Islet of Langerhans (tissue), 1 donor: ENCODE measurements around the gene MUC5B.

ENCODE experiments used
- FAIRE-seq: peaks from one replicate; lab custom pipeline; 2011; peaks lifted over from hg19 to GRCh38; lab: Jason Lieb, UNC

MUC5B gene

DNA sequence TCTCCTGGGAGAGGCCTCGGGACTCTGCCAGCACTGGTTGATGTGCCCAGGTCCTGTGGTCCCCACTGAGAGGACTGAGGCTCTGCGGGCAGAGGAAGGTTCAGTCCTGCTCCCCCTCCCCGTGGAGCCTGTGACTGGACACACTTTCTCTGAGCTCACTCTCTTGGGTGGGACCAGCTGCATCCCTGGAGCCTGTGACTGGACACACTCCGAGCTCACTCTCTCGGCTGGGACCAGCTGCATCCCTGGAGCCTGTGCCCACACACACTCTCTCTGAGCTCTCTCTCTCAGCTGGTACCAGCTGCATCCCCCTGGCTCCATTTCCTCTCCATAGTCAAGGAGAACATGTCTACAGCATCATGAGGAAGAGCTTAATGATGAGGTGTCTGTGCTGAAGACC is 47.1 kb downstream of the MUC5B start:
- no peak for FAIRE-seq

DNA sequence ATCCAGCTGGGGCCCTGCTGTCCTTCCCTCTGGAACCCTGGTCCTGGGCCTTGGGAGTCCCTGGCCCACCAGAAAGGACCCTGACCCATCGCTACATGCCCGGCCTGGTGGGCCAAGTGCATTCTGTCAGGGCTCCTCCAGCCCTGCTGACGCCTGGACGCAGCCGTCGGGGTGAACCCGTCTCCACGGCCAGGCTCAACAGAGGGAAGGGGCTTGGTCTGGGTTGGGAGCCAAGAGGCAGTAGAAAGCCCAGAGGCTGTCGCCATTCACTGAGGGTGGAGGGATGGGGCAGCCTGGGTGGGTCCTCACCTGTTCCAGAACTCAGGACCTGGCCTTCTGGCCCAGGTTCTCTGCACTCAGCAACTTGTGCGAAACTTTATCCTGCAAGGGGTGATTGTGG is 47.6 kb downstream of the MUC5B start:
- no peak for FAIRE-seq

DNA sequence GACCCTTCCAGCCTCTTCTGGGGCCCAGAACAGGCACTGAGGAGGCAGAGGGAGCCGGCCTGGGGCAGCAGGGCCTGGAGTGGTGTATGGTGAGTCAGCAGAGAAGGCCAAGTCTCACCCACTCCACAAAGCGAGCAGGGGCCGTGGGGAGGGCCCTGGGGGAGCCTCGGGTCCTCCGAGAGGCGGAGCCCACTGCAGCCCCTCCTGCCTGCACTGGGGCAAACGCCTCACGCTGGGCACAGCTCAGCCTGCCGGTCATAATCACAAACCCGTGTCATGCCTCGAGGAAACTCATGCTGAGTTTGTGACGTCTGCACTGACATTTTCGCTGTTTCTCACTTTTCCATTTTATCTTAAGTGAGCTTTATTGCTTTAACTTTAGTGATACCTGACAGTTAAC is 48.1 kb downstream of the MUC5B start:
- no peak for FAIRE-seq

DNA sequence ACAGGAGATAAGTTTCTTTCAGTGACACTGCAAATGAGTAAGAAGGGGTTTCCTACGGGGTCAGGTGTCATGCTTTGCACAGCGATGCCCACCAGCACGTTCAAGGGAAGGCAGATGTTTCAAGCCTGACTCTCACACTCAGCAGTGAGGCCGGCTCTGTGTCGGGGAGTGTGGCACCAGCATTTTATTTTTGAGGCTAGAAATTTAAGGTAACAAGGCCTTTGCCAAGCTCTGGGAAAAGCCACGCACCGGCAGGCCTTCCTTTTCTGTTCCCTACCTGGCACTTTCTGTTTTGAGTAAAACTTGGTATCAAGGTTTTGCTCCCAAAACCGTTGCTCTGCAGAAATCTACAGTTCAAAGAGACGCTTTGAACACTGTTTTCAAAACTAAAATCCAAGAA is 48.5 kb downstream of the MUC5B start:
- no peak for FAIRE-seq

DNA sequence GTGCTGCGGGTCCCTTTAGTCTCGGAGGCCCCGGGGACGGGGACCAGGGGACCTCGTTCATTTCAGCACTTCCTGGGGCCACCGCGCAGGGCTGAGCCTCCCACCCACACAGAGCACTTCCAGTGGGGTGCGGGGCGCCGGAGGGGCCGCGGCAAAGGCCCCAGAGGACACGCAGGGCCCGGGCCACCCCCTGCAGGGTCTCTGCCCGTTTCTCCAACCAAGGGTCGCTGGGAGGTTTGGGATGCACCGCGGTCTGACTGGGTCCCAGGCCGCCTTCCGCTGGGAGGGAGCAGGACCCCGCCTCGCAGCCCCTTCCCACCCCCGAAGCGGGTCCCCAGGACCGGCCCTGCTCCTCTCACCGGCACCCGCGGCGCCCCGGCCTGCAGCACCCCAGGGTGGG is 49.1 kb downstream of the MUC5B start:
- no peak for FAIRE-seq

DNA sequence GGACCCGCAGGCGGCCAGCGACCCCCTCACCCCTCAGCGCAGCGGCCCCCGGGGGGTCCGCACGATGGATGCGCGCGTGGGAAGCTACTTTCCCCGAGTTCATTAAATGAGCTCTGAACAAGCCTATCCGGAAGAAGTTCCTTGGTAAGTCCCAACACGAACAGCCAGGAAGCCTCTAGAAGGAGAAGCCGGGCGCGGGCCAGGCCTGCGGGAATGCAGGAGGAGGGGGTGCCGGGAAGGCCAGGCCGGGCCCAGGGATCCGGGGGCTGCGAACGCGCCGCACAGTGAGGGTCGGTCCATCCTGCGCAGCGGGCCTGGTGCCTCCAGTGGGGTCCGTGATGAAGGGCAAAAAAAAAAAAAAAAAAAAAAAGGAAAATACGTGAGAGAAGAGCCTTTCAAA is 49.7 kb downstream of the MUC5B start:
- FAIRE-seq, result no peak

DNA sequence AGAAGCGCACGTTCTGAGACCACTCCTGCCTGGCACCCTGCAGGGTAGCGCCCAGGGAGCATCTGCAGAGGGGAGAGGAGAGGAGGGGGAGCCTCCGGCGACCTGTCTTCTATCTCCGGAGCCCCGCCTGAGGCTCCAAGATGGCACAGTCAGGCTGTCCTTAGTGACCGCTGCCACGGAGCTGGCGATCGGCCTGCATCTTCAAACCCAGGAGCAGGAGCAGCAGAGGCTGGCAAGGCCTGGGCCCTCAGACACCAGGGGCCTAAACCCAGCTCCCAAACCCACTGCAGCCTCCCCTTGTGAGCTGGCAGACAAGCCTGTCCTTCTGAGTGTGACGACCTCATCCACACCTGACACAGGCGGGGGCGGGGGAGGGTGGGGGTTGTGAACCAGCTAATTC is 51.6 kb downstream of the MUC5B start:
- FAIRE-seq, result no peak

DNA sequence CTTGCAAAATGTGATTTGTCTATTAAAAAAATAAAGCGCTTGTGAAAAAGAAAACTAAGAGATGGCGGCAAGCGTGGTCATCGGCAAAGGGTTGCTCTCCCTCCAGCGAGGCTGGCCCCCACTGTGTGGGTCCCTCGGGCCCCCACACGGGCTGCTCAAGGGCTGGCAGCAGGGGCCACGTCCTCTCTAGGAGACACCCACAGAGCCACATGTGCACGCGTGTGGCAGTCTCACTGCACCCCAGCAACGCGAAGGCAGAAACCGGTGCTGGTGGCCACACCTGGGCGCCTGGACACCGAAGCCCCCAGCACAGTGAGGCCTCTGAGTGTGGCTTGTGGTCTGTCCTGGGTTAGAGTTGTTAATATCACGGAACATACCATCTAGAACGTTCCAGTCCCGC is 52.2 kb downstream of the MUC5B start:
- FAIRE-seq, result no peak

DNA sequence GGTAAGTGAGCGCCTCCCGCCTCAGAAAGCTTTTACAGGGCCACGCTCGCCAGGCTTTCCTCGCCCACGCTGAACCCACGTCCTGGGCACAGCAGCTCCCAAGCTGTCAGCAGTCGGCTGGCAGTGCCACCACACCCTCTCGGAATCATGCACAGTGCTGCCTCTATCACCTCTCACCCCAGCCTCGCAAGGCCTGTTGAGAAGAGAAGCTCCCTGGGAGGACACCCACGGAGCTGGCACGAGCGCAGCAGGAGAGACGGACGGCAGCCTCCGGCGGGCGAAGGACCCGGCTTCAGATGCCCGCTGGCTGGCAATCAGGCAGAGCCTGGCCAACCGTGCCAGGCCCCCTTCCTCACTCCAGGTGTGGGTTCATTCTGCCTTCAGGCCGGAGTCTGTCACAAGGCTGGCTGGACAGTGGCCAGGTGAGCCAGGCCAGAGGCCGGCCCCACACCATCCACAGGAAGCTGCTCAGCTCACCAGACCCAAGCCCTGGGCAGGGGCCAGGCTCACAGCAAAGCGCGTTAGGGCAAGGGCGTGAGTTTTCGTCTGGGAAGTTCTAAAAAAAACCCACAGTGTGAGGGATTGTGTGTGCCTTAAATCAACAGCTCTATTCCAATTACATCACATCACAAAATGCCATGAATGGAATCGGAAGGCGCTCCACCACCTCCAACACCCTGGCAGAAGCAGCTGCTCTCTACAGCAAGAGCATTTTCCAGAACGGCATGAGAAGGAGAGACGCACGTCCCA is 53.4 kb downstream of the MUC5B start:
- FAIRE-seq, result no peak

DNA sequence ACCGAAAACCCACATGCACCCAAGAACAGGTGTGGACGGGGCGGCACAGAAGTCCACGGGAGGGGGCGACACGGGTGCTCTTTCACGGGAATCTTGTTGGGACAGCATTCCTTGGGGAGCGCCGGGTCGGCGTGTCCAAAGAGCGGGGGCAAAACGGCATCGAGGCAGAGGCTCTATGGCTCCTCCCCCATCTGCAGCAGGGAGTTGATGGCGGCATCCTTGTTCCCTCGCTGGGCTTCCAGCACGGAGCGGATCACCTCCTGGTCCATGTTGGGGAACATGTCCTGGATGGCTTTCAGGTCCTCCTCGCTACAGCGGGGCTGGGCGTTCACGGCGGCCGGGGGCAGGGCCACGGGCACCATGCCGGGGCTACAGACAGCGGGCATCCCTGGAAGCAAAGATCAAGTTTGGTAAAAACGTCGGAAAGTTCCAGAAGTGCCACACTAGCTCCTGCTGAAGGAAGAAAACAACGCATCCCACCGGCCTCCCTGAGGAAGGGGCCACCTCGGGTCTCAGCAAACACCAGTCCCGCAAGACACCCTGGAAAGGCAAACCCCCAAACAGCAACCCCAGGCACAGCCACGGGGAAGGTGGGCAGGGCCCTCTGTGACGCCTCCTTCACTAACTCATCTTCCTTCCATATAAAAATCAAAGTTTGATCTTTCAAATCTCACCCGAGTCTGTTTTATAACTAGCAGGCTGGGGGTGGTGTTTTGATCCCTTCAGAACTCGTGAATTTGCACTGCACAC is 54.2 kb downstream of the MUC5B start:
- FAIRE-seq, result no peak

DNA sequence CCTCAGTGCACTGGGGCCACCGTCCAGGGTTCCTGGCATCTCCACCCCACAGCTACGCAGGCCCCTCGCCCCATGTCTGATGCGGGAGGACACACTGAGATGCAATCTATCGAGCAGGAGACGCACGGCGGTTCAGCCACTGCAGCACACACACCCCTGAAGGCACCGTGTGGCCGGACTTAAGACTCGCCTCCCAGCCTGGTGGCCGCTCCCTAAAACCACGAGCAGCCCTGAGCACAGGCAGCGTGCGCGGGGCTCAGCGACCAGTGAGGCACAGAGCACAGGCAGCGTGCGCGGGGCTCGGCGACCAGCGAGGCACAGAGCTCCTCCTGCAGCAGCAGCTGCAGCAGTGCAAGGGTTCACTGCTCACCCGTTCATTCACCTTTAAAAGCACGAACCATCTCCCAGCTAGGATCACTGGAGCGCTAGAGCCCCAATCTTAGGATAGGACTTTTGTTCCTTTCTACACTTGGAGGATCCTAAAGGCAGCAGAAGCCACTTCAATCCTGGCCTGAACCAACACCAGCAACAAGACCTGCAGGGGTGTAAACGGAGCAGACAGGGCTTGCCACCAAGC is 55.2 kb downstream of the MUC5B start:
- no peak for FAIRE-seq

DNA sequence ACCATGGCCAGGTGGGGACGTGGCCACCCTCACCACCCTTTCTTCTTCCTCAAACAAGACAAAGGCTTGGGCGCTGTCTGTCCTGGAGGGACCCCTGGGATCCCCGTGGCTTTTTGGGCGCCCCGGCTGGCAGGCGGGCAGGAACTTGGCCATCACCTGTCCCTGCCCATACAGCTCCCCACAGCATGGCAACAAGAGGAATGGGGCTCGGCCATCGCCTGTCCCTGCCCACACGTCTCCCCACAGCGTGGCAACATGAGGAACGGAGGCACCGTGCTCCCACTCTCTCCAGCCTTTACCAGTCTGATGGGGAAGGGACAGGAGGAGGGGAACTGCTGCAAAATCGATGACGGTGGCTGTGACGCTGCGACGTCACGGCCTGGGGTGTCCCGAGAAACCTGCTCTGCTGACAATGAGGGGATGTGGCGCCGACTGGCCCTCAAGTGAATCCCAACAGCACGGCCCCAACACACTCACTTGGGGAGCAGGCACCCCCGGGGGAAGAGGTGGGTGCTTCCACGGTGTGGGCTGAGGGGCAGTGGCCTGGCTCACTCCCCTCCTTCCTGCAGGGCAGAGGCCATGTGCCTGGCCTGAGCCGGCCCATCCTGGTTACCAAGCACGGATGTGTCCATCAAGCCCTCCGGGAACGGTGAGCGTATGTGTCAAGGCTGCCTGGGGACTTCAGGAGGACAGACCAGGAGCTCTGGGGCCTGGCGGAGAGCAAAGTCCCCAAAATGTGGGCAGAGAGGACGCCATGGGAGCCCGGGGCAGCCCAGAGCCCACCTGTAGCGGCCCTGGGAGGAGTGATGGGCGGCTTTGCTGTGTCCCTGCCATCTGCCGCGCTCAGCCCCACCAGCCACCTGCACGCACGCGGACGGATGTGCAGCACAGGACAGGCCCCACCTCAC is 56.2 kb downstream of the MUC5B start:
- no peak for FAIRE-seq

DNA sequence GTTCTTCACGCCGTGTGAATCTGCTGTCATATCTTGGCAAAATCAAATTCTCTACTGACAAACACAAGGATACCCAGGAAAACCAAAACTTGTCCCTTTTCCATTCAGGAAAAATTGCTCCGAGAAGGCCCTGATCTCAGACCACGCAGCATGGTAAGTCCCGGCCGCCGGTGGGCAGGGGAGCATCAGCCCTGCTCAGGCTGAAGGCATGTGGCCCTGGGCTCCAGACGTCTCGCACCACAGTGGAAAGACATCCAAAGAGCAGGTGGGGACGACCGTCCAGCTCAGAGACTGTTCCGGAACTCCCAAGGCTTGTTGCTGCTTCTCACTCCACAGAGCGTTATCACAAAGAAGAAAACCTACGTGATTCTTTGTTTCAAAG is 56.8 kb downstream of the MUC5B start:
- FAIRE-seq, result no peak

DNA sequence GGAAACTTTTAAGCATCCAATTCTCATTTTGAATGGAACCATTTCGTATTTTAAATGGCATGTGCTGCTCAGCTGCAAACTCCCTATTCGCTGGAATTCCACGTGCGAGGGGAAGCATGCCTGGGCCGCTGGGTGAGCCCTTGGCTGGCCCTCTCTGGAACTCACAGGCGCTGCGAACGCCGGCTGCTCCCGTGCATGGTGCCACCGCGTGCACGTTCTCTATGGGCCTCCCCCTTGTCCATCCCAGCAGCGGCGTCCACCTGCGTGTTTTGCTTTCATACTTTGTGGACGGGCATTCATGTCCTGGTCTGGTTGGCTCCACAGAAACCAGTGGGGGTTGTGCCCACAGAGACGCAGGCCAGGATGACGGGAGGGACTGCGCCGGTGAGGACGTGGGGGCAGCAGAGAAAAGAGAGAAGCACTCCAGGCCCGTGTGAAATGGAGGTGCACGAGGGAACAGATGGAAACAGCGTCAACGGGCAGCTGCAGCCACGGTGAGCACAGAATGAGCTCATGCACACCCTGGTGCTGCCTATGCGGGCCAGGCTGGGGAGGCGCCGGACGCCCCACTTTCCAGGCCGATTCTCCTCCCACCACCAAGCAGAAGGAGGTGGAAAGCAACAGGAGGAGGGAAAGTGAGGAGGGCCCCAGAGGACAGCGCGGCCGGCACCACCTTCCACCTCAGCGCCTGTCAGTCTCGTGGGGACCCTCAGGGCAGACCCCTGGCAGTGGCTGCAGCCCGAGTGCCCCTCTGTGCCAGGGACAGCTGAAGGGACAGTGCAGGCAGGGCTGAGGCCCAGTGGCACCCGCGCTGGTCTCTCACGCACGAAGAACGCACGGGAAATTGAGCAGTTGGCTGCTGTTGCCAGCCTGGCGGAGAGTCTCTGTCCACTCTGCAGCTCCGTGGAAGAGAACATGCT is 57.5 kb downstream of the MUC5B start:
- FAIRE-seq, result no peak

DNA sequence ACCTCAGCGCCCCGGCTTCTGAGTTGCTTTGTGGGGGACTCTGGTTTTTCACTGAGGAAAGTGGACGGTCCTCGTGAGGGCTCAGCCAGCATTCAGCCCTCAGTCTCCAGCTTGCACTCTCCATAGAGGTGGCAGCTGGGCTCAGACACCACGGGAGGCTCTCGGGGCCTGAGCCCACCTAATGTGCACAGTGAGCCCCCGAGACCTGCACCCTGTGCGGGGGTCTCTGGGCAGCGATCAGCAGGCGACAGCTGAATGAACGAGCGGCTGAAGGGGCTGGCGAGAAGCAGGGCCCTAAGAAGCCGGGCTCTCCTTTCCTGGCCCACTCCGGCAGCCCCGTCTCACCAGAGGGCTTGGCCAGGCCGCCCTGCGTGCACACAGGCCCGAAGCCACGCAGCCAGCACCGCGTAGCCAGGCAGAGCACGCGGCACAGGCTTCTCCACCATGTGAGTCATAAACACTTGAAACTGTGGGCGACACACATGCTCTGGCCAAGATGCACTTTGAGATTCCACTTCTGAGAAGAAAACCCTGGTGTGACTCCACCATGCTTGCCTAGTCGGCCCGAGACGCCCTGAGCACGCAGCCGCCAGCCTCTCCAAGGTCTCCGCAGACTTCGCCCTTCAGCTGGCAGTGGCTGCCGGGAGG is 58.6 kb downstream of the MUC5B start:
- FAIRE-seq, result no peak

DNA sequence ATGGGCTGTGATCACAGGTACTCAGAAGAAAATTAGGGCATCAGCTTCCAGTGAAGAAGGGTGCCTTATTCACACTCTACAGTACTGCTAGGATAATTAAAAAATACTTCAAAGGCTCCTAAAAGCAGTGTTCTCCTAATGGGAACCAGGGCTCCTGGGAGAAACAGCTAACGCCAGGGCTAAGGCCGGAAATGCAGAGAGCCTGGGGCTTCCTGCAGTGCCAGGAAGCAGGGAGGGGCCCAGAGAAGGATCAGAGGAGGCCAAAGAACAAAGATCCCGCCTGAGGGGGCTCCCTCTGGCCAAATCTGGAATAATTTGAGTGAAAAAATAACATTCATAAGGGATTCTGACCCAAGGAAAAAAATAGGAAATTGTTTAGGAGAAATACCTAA is 59.1 kb downstream of the MUC5B start:
- no peak for FAIRE-seq

DNA sequence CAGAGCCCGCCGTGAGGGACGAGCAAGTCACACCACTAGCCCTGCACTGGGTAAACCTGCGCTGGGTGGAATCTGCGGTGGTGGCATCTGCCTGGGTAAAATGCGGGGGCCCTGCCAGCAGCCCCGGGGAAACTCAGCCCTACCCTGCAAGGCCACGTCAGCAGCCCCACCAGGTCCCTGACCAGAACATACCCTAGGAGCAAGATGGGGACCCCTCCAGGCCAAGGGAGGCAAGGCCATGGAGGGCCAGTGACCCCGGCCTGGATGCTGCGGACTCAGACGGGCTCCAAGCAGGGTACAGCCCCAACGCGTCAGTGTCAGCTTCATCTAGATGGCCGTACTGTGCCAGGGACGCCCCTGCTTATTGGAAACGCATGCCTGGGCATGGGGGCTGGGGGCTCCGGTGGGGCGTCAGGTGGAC is 60.2 kb downstream of the MUC5B start:
- FAIRE-seq, result no peak

DNA sequence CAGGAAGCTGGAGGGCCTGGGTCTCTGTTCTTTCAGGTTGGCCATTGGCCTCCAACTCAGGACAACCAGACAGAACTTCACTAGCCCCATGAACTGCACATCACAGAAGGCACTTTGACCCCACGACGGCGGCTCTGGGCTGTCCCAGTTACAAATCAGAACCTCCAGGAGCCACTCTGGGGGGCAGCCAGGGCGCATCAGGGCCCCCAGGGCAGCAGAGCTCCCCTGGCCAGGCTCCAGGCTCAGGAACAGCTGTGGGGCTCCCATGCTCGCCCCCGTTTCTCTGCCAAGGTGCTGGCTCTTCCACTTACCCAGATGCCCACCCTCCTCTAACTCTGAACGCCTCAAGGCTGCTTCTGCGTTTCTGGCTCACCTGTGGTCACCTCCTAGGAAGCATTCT is 61.0 kb downstream of the MUC5B start:
- no peak for FAIRE-seq

DNA sequence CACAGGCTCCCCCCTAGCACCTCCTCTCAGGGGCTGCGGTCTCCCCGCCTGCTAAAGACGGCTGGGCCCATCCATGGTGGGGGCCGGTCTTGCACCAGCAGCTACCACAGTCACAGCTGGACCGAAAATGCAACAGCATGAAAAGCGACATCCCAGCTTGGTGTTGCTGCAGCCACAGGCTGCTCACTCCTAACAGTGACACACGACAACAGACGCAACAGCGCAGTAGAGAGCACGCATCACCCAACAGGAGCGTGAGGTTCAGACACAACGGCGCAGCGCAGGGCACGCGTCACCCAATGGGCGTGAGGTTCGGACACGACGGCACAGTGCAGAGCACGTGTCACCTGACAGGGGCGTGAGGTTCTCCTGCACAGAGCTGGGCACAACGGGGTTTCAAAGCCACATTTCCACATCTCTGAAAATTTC is 62.5 kb downstream of the MUC5B start:
- FAIRE-seq, result no peak

DNA sequence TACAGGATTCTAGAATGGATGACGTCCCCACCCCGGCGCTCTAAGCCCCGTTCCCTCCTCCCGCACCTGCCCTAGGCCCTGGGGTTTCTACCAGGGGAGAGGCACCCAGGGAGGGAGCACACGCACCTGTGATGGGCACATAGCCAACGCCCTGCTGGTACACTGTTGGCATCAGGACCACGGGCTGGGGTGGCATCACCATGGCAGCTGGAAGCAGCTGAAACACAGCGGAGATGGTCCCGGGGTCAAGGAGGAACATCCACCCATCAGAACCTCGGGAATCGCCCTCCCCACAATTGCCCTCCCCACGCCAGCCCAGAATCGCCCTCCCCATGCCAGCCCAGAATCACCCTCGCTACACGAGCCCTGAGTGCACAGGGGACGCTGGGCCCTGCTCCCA is 63.0 kb downstream of the MUC5B start:
- FAIRE-seq, result no peak

DNA sequence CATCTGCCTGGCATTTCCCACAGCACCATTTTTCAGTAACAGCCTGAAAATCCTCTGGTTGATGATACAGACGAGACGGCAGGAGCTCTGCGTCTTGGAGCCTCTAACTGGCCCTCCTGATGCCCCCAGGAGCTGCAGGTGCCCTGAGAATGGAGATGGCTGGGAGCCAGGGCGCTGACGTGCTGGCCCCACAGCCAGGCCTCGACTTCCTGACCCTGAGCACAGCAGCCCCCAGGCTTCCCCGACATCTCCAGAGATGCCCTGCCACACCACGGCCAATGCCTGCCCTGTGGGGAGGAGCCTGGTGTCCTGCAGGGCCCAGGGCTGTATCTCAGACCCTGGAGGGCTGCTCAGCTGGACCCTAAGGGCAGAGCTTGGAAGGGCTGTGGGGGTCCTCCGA is 65.1 kb downstream of the MUC5B start:
- FAIRE-seq, result no peak
